Measurements from ENCODE around the gene CLIC5.

The CLIC5 gene

GRCh38 chr6:45990162-45990561 is 25.5 kb downstream of the CLIC5 start:
- DNase-seq, result no peak

- DNase-seq, result no peak
Observed at GRCh38 chr6:45988635-45989034, 27.0 kb downstream of the CLIC5 start.

GRCh38 chr6:45987856-45988255 is 27.8 kb downstream of the CLIC5 start:
- DNase-seq, result no peak

- no peak for DNase-seq
Observed at GRCh38 chr6:45986746-45987274, 28.9 kb downstream of the CLIC5 start.

GRCh38 chr6:45984788-45985425 is 30.8 kb downstream of the CLIC5 start:
- DNase-seq, result no peak

- no peak for DNase-seq
Observed at GRCh38 chr6:45984347-45984746, 31.3 kb downstream of the CLIC5 start.

GRCh38 chr6:45983062-45983461 is 32.6 kb downstream of the CLIC5 start:
- DNase-seq, result no peak

GRCh38 chr6:45982280-45983036 is 33.2 kb downstream of the CLIC5 start:
- DNase-seq, result no peak

GRCh38 chr6:45981046-45981445 is 34.6 kb downstream of the CLIC5 start:
- no peak for DNase-seq

- DNase-seq, result no peak
Observed at GRCh38 chr6:45979311-45979710, 36.3 kb downstream of the CLIC5 start.

- no peak for DNase-seq
Observed at GRCh38 chr6:45974596-45974995, 41.1 kb downstream of the CLIC5 start.

GRCh38 chr6:45972795-45973503 is 42.7 kb downstream of the CLIC5 start:
- DNase-seq, result no peak

- no peak for DNase-seq
Observed at GRCh38 chr6:45971287-45971686, 44.4 kb downstream of the CLIC5 start.

- no peak for DNase-seq
Observed at GRCh38 chr6:45970326-45970725, 45.3 kb downstream of the CLIC5 start.

- DNase-seq, result no peak
Observed at GRCh38 chr6:45969883-45970282, 45.8 kb downstream of the CLIC5 start.

- no peak for DNase-seq
Observed at GRCh38 chr6:45969026-45969425, 46.6 kb downstream of the CLIC5 start.

GRCh38 chr6:45967363-45967762 is 48.3 kb downstream of the CLIC5 start:
- no peak for DNase-seq

GRCh38 chr6:45966797-45967196 is 48.9 kb downstream of the CLIC5 start:
- DNase-seq, result no peak

- no peak for DNase-seq
Observed at GRCh38 chr6:45966340-45966739, 49.3 kb downstream of the CLIC5 start.

- DNase-seq, result no peak
Observed at GRCh38 chr6:45965792-45966191, 49.9 kb downstream of the CLIC5 start.

GRCh38 chr6:45965007-45965406 is 50.7 kb downstream of the CLIC5 start:
- no peak for DNase-seq

- DNase-seq, result no peak
Observed at GRCh38 chr6:45964300-45964699, 51.4 kb downstream of the CLIC5 start.

- DNase-seq, result no peak
Observed at GRCh38 chr6:45963896-45964295, 51.8 kb downstream of the CLIC5 start.

- no peak for DNase-seq
Observed at GRCh38 chr6:45961125-45961524, 54.5 kb downstream of the CLIC5 start.
